Mesothelial cell of epicardium (in vitro differentiated cells): ENCODE data around the gene ZSWIM3. TPM values are rescaled to one million over a fixed set of nuclear protein-coding genes. Genes with fewer than 3 reads are reported as not detected.
"Not testable (repeated sequence)": the region's sequence is repeated elsewhere in the genome, so short reads cannot be mapped to it uniquely, and the experiment has no call there.

Experiments
- DNase-seq, 2 experiments: peaks; one replicate each; pipeline ENCODE4 v3.0.0; 2021; ENCODE audit warnings: low spot score in 2 of 2; ENCODE audit not compliant: unreplicated experiment in 2 of 2
- H3K27ac Mint-ChIP-seq: 2 replicates; pipeline ENCODE4 v1.8.0; 2021; ENCODE audit warnings: mixed read lengths
- H3K27me3 Mint-ChIP-seq: 2 replicates; pipeline ENCODE4 v1.8.0; 2021; ENCODE audit warnings: low read depth, mixed read lengths
- H3K36me3 Mint-ChIP-seq: 2 replicates; pipeline ENCODE4 v1.8.0; 2021; ENCODE audit warnings: mixed read lengths
- H3K4me1 Mint-ChIP-seq: 2 replicates; pipeline ENCODE4 v1.8.0; 2021; ENCODE audit warnings: mixed read lengths
- H3K4me3 Mint-ChIP-seq: 2 replicates; pipeline ENCODE4 v1.8.0; 2021; ENCODE audit warnings: mild to moderate bottlenecking, moderate library complexity, mixed read lengths
- H3K9me3 Mint-ChIP-seq: 2 replicates; pipeline ENCODE4 v1.8.0; 2021; ENCODE audit warnings: mixed read lengths
- CTCF ChIP-seq: fragments of 200-600 bp; sonication (generic); IDR thresholded peaks from one replicate; pipeline ENCODE4 v1.5.0; 2021; ENCODE audit warnings: antibody characterized with exemption; ENCODE audit not compliant: unreplicated experiment
- total RNA-seq: library from RNA; stranded (reverse); gene quantifications from 3 replicates; pipeline ENCODE4 v1.2.1, GENCODE V29; 2021

The ZSWIM3 gene
- total RNA-seq, 1 donor from 2014 or later: 4.6 TPM

- no peak for DNase-seq
- Mint-ChIP-seq H3K9me3 (no peaks in the 10 kb centered on the region), H3K4me3 (no peak overlapping the region), H3K27me3 (no peaks in the 10 kb centered on the region), H3K36me3 (peaks cover 12% of the 10 kb centered on the region), H3K27ac (no peak overlapping the region), H3K4me1 (no peaks in the 10 kb centered on the region)
- no peak for TF ChIP-seq CTCF
Observed at GRCh38 chr20:45899046-45899835, 41.8 kb downstream of the ZSWIM3 start.

DNA sequence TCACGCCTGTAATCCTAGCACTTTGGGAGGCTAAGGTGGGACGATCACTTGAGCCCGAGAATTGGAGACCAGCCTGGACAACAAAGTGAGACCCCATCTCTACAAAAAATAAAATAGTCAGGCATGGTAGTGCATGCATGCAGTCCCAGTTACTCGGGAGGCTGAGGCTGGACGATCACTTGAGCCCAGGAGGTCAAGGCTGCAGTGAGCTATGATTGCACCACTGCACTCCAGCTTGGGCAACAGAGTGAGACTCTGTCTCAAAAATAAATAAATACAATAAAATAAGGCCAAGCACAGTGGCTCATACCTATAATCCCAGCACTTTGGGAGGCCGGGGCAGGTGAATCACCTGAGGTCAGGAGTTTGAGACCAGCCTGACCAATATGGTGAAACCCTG is 43.9 kb downstream of the ZSWIM3 start:
- not testable (repeated sequence) for H3K27me3 Mint-ChIP-seq, H3K27ac Mint-ChIP-seq, DNase-seq, H3K9me3 Mint-ChIP-seq, H3K4me1 Mint-ChIP-seq, H3K4me3 Mint-ChIP-seq
- peaks cover 19% of the 10 kb centered on the region for H3K36me3 Mint-ChIP-seq

- Mint-ChIP-seq H3K9me3 (no peaks in the 10 kb centered on the region), H3K27ac (no peak overlapping the region), H3K4me1 (no peaks in the 10 kb centered on the region), H3K36me3 (peaks cover 21% of the 10 kb centered on the region), H3K4me3 (no peak overlapping the region), H3K27me3 (no peaks in the 10 kb centered on the region)
- DNase-seq: no peak
- TF ChIP-seq CTCF: no peak
Observed at GRCh38 chr20:45902199-45902701, 44.8 kb downstream of the ZSWIM3 start.

DNA sequence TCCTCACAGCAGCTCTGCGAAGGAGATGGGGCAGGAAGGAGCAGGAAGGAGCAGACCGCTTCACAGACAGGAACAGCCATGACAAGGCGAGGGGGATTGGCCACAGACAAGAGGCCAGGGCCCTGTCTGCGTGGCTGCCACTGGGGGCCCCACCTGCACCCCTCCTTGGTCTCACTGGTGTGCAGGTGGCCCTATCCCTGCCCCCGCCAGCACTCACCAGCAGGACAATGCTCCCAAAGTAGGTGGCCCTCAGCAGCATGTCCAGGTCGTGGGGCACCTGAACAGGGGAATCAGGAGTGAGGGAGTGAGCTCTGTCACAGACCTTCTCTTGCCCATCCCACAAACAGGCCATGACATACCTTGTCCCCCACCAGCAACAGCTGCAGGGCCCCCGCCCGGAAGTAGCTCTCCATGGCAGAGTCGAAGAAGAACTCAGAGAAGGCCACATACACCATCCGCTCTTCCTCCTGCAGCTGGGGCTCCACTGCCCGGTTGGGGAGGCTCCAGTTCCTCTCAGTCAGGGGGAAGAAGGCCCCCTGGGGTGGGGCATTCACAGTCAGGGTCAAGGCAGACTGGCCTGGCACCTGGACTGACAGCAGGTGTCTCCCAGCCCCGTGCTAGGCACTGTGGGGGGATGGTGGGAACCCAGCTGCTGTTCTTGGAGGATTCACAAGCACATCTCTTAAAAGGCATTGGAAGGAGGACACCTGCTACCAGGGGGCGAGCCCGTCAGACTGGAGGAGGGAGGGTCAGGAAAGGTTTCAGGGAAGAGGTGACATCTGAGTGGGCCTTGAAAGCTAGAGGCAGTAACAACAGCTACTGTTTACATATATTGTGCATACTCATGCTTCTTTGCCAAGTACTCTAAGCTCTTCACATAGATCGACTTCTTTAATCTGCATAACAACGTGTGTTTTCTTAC is 47.4 kb downstream of the ZSWIM3 start:
- Mint-ChIP-seq H3K4me1 (no peaks in the 10 kb centered on the region), H3K36me3 (peaks cover 24% of the 10 kb centered on the region), H3K4me3 (no peak overlapping the region), H3K9me3 (no peaks in the 10 kb centered on the region), H3K27me3 (no peaks in the 10 kb centered on the region), H3K27ac (no peak overlapping the region)
- no peak for DNase-seq
- TF ChIP-seq CTCF: no peak

DNA sequence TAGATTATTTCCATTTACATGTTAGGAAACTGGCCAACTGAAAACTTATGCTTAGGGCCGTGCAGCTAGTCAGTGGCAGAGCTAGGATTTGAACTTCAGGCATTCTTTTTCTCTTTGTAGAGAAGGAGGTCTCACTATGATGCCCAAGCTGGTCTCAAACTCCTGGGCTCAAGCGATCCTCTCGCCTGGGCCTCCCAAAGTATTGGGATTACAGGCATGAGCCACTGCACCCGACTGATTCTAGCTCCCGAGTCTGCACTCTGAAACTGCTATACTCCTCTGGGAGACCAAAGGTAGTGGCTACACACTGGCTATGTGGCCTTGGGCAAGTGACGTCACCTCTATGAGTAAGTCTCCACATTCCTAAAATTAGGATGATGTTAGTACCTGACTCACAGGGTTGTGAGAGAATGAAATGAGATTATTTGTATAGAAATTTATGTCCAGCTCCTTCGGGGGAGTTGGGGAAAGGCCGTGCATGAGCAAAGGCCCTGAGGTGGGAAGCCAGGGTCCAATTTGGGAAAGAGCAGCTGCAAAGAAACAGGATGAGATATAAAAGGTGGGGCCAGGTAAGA is 48.2 kb downstream of the ZSWIM3 start:
- no peak overlapping the region for H3K27ac Mint-ChIP-seq
- no peak overlapping the region for H3K4me3 Mint-ChIP-seq
- no peak for DNase-seq
- no peaks in the 10 kb centered on the region for H3K9me3 Mint-ChIP-seq
- H3K4me1 Mint-ChIP-seq: peaks cover 1% of the 10 kb centered on the region
- no peak for TF ChIP-seq CTCF
- H3K27me3 Mint-ChIP-seq: no peaks in the 10 kb centered on the region
- H3K36me3 Mint-ChIP-seq: peaks cover 25% of the 10 kb centered on the region
